ENCODE results near the gene WASHC4. TPM values are rescaled to one million over a fixed set of nuclear protein-coding genes. Genes with fewer than 3 reads are reported as not detected.
A peak's percentile ranks its signal among the peaks of the same experiment; 100 is the strongest.

The WASHC4 gene
- total RNA-seq, 1 experiment from 2014 or later = 47.8 TPM

DNA sequence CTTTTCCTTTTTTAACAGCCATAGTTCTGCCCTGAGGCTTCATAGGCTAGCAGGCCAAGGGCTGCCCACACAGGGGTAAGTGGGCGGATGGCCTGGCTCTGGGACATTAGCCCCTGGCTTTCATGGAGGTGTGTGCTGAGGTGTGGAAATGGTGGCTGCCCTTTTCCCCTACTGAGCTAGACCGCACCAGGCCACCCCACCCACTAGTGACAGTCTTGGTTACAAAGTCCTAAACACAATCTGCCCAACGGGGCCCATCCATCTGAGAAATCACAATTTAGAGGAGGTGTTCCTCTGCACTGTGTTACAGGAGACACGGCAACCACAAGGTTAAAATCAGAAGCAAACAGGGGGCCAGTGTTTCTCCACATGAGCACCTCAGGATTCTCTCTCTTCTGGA, 92.9 kb downstream of the WASHC4 start:
- Histone ChIP-seq H3K9me3 (replicated peaks) (no peaks in the 10 kb centered on the region), H3K36me3 (no peaks in the 10 kb centered on the region), H3K4me1 (no peaks in the 10 kb centered on the region), H3K4me3 (no peak overlapping the region), H3K27me3 (no peaks in the 10 kb centered on the region), H3K27ac (no peak overlapping the region)
- DNase-seq = no peak

DNA sequence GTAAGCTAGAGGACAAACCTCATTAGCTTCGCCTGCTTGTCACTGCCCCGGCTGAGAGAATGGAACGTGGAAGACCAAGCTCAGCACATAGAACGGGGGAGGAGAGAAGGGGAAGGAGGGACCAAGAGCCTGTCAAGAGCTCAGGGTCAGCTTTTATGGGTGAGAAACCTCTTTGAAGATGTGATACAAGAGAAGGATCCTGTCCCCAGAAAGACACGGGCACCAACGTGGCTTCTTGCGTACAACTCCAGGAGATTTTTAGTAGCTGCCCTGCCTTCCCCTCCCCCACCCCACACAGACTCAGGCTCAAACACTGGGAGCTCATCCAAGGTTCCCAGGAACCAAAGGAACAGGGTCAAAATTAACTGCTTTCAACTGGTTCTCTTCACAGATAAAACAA, 93.8 kb downstream of the WASHC4 start:
- Histone ChIP-seq H3K36me3 (no peaks in the 10 kb centered on the region), H3K27me3 (no peaks in the 10 kb centered on the region), H3K27ac (no peak overlapping the region), H3K4me1 (no peaks in the 10 kb centered on the region), H3K9me3 (replicated peaks) (no peaks in the 10 kb centered on the region), H3K4me3 (no peak overlapping the region)
- no peak for DNase-seq

DNA sequence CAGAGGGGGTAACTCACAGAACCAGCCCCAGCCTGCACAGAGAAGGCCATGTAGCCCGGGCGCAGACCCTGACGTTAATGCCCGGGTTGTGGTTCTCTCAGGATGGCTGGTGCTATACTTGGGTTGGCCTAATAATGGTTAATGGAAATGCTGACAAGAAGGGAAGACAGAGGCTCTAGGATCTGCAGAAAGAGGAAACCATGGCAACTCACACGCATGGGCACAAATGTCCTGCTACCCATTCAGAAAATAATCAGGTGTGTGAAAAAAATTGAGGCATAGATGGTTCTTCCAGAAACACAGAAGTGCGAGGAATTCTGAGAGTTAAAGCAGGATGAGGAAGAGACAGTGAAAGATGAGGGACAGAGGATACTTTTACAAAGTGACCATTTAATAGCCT, 94.7 kb downstream of the WASHC4 start:
- no peaks in the 10 kb centered on the region for H3K36me3 ChIP-seq
- no peak overlapping the region for H3K4me3 ChIP-seq
- H3K27ac ChIP-seq = no peak overlapping the region
- no peak for DNase-seq
- no peaks in the 10 kb centered on the region for H3K4me1 ChIP-seq
- no peaks in the 10 kb centered on the region for H3K9me3 ChIP-seq (replicated peaks)
- no peaks in the 10 kb centered on the region for H3K27me3 ChIP-seq

DNA sequence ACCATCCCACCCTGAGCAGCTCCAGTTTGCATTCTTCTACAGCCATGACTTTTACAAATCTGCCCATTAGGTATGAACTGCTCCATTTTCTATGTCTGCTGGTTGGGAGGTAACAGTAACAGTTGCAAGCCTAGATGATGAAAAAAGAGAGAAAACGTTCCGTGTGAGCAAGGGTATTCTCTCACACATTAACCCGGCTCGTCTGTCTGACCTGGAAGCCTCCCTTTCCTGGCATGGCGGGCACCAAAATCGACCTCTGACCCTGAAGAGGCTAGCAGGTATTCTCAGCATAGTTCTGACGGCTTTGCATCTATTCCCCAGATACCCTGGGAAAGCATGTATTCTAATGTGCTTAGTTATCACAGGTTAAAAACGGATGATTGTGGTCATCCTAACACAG, 96.6 kb downstream of the WASHC4 start:
- Histone ChIP-seq H3K36me3 (no peaks in the 10 kb centered on the region), H3K4me3 (no peak overlapping the region), H3K27ac (no peak overlapping the region), H3K27me3 (no peaks in the 10 kb centered on the region), H3K4me1 (no peaks in the 10 kb centered on the region), H3K9me3 (replicated peaks) (no peaks in the 10 kb centered on the region)
- DNase-seq = no peak

DNA sequence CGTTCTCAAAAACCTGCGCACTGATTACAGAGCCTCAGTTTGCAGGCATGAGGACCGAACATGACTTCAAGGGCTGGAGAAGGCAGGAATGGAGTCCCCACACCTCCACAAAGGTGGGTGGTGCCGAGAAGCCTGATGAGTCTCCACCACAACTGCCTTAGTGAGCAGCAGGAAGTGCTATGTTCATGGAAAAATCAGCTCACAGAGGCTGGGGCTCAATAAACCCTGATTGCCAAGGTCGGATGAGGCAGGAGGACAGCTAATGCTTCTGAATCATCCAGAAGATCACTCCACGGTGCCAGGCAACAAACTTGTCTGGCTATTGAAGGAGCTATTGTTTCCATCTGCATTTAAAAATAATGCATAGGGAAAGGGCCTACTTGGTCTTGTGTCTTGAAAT, 97.4 kb downstream of the WASHC4 start:
- no peaks in the 10 kb centered on the region for H3K36me3 ChIP-seq
- no peak for DNase-seq
- no peak overlapping the region for H3K27ac ChIP-seq

DNA sequence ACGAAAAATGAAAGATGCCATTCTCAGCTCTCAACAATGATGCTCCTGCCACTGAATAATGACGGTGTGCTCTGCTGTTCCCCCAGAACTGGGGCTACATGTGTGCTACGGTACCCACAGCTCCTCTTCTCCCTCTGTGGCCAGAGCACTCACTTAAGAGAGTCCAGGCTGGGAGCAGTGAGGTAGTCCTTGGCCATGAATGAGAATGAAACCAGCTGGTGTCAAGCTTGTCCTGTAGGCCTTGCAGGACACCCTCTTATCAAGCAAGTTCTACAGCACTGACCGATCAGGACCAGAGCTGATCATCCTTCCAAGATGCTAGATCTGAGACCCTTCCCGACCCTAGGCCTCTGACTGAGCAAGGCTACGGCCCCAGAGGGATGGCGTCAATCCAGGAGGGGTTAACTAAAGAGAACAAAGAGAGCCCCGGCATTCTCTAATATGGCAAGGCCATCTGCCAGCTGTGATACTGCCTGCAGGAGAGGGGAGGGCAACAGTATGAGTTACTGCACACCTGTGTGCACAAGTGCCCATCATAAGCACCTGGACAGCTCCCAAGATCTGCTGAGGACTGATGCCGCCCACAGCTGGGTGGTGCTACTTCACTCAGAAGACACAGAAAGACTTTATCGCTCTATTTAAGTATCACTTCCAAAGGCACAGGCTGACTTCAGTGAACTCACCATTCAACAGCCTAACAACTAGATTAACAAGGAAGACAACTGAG, 98.0 kb downstream of the WASHC4 start:
- H3K36me3 ChIP-seq = no peaks in the 10 kb centered on the region
- no peak overlapping the region for H3K27ac ChIP-seq

More for the DNA sequence above, 97.4 kb downstream of the WASHC4 start:
- Histone ChIP-seq H3K9me3 (replicated peaks) (no peaks in the 10 kb centered on the region), H3K4me1 (no peaks in the 10 kb centered on the region), H3K4me3 (no peak overlapping the region), H3K27me3 (no peaks in the 10 kb centered on the region)

DNA sequence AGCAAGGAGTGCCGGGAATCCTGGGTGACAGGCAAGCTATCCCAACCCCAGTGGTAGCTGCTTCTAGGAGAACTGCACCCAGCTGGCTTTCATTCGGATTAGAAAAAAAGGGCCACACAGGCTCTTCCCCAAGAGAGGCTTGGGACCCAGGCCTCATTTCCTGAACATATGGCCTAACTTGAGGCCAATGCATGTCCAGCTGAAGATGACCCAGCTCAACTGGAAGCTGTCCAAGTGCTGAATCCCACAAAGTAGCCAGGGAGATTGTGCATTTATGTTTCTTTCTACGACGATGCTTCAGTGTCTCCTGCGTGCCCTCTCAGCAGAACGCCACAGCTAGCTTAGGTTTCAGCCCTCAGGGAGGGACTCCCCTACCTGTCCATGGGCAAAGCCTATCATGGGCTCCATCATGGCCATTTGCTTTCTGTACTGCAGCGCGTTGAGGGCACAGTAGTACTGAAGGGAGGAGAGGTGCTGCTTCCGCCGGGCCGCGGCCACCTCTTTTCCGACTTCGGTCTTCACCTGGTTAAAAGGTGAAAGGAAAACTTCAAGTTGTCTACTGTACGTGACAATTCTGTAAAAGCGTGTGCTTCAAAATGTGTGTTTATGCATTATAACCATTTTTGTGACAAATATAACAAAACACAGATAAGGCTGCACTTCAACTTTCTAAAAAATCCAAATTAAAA, 99.3 kb downstream of the WASHC4 start:
- no peak for DNase-seq
- no peak overlapping the region for H3K27ac ChIP-seq
- no peak overlapping the region for H3K4me3 ChIP-seq
- no peaks in the 10 kb centered on the region for H3K9me3 ChIP-seq (replicated peaks)
- H3K27me3 ChIP-seq = no peaks in the 10 kb centered on the region
- no peaks in the 10 kb centered on the region for H3K36me3 ChIP-seq
- no peaks in the 10 kb centered on the region for H3K4me1 ChIP-seq

More for the DNA sequence above, 98.0 kb downstream of the WASHC4 start:
- H3K4me3 ChIP-seq = no peak overlapping the region
- H3K4me1 ChIP-seq = no peaks in the 10 kb centered on the region
- H3K9me3 ChIP-seq (replicated peaks) = no peaks in the 10 kb centered on the region
- DNase-seq = no peak
- H3K27me3 ChIP-seq = no peaks in the 10 kb centered on the region

DNA sequence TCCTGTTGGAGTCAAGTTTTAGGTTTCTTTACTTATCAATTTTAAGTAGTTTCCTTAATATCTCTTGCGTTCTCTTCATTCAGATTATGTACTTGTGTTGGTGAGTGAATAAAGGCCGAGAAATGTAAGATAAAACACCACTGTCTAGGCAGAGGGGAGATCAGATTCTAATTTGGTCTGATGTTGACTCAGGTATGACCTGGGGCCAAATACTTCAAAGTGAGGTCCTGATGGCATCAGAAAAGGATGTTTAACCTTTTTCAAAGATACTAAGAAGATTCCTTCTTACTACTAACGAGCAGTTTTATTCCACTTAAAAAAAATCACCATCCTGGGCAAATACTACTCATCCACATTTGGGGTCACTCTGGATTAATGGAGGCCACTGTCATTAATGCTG, 101.6 kb downstream of the WASHC4 start:
- H3K9me3 ChIP-seq (replicated peaks) = no peaks in the 10 kb centered on the region
- H3K4me1 ChIP-seq = peaks cover under 1% of the 10 kb centered on the region
- no peak overlapping the region for H3K4me3 ChIP-seq
- H3K36me3 ChIP-seq = no peaks in the 10 kb centered on the region
- H3K27me3 ChIP-seq = no peaks in the 10 kb centered on the region
- DNase-seq = no peak
- H3K27ac ChIP-seq = no peak overlapping the region

DNA sequence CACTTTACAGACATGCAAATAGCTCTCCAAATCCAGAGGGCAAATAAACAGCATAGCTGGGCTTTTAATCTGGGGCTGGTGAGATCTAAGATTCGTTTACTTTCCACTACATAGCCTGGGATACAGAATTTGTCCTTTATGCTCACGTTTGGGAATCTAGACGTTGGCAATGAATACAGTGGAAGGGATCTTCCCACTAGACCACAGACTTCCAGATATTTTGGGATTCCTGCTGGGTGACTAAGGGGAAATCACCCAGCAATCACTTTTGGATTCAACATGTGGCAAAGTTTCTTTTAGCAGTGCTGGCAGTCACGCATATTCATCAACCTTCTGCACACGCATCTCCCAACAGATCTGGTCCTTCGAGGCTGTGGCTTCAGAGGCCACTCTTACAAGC, 104.9 kb downstream of the WASHC4 start:
- peaks cover 6% of the 10 kb centered on the region; the same call in 1 of the 2 replicates for H3K36me3 ChIP-seq
- no peaks in the 10 kb centered on the region for H3K27me3 ChIP-seq
- DNase-seq = no peak
- H3K4me1 ChIP-seq = peaks cover 8% of the 10 kb centered on the region
- no peaks in the 10 kb centered on the region for H3K9me3 ChIP-seq (replicated peaks)
- H3K4me3 ChIP-seq = no peak overlapping the region
- H3K27ac ChIP-seq = no peak overlapping the region

DNA sequence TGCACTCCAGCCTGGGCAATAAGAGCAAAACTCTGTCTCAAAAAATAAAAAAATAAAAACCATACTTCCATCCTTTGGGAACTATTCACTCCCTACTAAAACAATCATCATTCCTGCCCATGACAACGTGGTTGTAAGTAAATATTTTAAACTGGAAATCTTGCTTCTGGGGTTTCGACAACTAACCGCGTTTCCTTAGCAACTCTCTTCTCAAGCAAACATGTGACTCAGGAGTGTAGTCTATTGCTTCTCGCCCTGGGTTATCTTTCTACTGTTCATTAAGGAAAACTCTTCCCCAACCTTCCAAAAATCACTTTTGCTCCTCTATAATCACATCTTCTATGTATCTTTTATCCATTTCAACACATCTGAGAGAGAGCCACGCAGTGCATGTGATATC, 106.6 kb downstream of the WASHC4 start:
- no peak overlapping the region for H3K27ac ChIP-seq

DNA sequence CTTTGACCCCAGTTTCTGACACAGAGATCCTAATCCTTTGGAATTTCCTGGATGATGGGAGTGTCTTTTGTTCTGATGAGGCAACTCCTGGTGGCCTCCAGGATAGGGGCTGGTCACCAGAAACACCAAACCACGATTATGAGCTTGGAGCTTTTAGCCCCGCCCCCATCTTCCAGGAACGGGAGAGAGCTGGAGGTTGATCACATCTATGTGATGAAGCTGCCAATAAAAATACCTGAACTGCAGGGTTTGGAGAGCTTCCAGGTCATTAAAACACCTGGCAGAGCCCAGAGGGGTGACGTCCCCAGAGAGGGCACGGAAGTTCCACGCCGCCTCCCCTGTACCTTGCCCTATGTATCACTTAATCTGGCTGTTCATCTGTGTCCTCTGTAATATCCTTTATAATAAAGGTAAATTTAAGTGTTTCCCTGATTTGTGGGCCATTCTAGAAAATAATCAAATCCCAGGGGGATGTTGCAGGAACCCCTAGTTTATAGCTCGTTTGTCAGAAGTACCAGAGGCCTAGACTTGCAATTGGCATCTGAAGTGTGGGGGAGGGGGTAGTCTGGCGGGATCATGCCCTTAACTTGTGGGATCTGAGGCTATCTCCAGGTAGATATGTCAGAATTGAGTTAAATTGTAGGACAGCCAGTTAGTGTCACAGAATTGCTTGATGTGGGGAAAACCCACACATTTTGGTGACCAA, 107.3 kb downstream of the WASHC4 start:
- no peaks in the 10 kb centered on the region for H3K9me3 ChIP-seq (replicated peaks)
- H3K4me3 ChIP-seq = no peak overlapping the region
- H3K36me3 ChIP-seq = peaks cover 6% of the 10 kb centered on the region; the same call in 1 of the 2 replicates
- no peaks in the 10 kb centered on the region for H3K27me3 ChIP-seq
- peak; percentile 19 to 29 for DNase-seq
- H3K27ac ChIP-seq = no peak overlapping the region
- peaks cover 8% of the 10 kb centered on the region for H3K4me1 ChIP-seq

More for the DNA sequence above, 106.6 kb downstream of the WASHC4 start:
- peaks cover 6% of the 10 kb centered on the region; the same call in 1 of the 2 replicates for H3K36me3 ChIP-seq
- no peak overlapping the region for H3K4me3 ChIP-seq
- peaks cover 8% of the 10 kb centered on the region for H3K4me1 ChIP-seq
- no peak for DNase-seq
- no peaks in the 10 kb centered on the region for H3K9me3 ChIP-seq (replicated peaks)
- no peaks in the 10 kb centered on the region for H3K27me3 ChIP-seq

DNA sequence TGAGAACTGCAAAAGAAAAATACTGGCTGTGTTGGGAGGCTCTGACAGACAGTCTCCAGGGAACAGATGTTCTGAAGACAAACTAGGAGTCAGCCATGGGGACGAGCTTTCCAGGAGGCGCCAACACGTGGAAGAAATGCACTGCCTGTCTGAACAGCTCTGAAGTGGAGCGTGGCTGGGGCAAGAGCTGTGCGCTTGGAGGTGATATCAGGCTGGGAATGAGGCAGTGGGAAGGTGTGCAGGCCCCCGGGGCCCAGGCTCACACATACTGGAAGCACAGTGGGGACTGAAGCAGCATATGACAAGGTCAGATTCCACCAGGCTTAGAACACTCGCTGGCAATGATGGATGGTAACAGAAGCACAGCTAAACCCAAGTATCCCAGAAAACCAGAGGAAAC, 110.9 kb downstream of the WASHC4 start:
- H3K27me3 ChIP-seq = no peaks in the 10 kb centered on the region
- H3K36me3 ChIP-seq = peaks cover 6% of the 10 kb centered on the region; the same call in 1 of the 2 replicates
- DNase-seq = peak in 1 of 2 experiments; percentile 10
- H3K27ac ChIP-seq = no peak overlapping the region
- H3K9me3 ChIP-seq (replicated peaks) = no peaks in the 10 kb centered on the region
- peaks cover 8% of the 10 kb centered on the region for H3K4me1 ChIP-seq
- H3K4me3 ChIP-seq = no peak overlapping the region

Measured in SJCRH30 (cell line).